ENCODE data around the gene ALDH3A2.

ALDH3A2 gene

DNA sequence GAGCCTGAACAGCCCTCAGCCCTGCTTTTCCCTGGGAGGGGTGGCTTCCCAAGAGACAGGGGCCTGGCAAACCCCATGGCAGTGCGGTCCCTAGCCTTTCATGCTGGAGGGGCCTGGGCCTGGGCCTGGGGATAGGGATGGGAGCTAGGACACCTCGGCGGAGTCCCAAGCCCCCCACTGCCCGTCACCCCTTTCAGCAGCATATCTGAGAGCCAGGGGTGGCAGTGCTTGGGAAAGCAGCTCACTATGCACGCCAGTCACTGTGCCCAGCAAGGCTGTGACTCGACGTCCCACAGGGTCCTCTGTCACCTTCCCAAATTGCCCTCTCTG, 68.4 kb downstream of the ALDH3A2 start:
- DNase-seq: no peak

DNA sequence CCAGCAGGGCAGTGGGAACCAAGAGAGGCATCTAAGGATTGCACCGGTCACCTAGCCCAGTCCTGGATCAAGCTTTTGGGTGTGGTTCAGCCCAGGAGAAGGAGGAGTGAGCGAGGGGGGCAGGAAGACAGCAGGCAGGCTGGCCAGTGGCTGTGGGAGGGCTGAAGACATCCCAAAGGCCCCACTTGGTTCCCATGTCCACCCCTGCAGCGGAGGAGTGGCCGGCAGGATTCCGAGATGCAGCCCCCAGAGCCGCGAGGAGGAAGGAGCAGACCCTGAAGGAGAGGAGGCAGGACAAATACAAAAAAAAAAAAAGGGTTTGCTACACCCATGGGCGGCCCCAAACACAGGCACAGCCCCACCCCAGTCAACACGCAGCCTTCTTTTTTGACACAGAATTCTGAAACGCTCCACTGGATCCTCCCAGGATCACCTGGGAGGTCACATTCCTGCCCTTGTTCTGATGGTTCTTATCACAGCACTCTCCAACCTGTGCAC, 68.9 kb downstream of the ALDH3A2 start:
- DNase-seq: no peak

GRCh38 chr17:19718041-19718612, 69.6 kb downstream of the ALDH3A2 start:
- no peak for DNase-seq

DNA sequence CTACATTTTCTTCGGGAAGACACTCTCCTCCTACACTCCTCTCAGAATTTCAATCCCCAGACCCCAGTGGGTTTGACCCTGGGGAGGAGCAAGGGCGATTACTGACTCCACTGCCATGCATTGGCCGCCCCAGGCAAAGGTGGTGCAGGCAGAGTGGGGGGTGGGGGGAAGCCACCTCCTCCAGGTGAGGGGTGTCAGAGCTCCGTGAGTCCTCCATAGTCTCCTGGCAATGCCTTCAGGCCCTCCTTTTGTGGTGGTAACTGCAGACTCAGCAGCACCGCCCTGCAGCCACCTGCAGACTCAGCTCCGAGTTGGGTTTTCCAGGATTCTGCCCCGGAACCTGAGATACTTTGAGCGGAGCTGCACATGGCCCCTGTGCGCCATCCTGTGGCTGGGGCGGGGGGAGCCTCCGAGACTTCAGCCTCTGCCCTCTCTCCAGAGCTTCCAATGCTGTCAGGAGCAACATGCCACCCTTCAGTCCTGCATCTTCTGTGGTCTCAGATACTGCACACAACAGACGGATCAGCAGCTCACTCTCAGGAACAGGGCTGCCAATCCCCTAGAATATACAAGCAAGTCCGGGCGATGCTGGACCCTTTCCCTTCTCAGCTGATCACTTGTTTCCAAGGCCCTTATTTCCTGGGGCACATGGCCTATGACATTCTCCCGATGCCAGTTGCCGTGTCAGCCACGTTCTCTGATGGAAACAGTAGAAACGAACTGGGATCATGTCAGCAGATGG, 70.2 kb downstream of the ALDH3A2 start:
- no peak for DNase-seq

DNA sequence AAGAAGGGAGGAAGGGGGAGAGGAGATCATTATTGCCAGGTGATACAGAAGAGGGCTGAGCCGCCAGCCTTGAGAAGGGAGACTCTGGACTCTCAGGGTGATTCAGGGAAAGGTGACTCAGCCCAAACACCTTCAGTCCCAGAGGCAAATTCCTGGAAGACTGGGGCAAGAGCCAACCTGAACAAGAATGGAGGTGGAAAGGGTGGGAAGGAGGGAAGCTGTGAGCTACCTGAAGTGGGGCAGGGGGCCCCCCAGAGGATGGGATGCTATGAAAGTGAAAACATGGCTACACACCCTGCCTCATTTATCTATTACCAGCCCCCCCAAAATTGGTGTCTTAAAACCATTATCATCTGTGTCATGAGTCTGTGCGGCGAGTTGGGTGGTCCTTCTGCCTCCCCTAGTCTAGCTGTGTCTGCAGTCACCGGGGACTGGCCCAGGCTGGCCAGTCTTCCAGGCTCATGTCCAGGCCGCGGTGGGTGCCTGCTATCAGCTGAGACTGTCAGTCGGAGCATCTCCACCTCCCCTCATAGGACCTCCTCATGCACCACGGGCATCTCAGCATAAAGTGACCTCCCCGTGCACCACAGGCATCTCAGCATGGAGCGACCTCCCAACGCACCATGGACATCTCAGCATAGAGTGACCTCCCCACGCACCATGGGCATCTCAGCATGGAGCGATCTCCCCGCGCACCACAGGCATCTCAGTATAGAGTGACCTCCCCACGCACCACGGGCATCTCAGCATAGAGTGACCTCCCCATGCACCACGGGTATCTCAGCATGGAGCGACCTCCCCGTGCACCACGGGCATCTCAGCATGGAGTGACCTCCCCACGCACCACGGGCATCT, 71.0 kb downstream of the ALDH3A2 start:
- DNase-seq: no peak

DNA sequence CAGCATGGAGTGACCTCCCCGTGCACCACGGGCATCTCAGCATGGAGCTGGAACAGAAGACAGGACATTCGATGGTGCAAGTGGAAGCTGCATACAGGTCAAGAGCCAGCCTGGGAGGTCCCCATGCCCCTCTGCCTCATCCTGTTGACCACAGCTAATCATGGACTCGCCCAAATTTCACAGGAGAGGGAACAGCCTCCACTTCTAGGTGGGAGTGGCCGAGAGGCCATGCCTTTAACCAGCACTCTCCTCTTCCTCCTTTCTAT, 71.6 kb downstream of the ALDH3A2 start:
- DNase-seq: no peak

DNA sequence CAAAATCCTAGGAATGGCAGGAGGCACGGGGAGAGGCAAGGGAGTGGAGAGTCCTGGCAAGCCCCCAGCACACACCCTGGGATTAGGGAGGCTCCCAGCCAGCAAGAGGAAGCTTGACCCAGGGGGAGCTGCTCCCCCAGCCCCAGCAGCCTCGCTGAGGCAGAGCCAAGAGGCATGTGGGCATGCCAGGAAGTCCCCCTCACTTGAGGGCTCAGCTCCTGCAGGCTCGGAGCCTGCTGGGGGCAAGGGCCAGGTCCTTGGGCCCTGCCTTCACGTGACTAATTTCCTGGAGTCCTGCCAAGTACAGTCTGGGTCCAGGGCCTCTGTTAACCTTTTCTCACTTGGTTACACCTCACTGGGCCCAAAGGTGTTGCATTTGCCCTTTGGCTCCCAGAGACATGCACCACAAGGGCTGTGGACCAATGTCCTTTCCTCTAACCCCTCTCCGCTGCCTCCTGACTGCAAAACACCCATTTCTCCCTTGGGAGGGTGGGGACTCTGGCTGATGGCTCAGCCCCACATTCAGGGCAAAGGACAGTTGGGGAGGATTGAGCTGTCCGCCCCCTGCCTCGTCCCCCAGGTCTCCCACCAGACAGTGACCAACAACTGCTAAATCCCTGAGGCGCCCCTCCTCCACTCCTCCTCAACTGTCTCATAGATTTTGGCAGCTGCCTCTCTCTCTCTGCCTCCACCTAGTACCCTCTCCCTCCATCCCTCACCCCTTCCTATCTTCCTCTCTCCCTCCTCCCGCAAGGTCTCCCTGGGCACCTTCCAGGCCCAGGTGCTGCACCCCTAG, 72.3 kb downstream of the ALDH3A2 start:
- DNase-seq: no peak

DNA sequence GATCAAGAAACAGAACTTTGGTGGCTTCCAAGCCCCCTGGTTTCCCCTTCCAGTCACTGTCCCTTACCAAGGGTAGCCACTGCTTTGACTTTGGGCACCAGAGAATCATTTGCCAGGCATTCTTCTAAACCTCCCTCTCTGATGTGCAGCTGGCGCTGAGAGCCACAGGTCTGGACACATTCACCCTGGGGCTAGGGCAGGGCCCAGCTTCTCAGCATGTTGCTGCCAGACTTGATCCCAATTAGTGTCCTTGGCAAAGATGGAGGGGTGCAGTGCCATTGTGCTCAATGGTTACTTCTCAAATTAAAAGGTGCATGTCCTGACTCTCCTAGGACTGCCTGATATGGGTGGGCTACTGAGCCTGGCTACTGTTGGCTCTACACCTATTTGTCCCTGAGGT, 75.4 kb downstream of the ALDH3A2 start:
- no peak for DNase-seq

DNA sequence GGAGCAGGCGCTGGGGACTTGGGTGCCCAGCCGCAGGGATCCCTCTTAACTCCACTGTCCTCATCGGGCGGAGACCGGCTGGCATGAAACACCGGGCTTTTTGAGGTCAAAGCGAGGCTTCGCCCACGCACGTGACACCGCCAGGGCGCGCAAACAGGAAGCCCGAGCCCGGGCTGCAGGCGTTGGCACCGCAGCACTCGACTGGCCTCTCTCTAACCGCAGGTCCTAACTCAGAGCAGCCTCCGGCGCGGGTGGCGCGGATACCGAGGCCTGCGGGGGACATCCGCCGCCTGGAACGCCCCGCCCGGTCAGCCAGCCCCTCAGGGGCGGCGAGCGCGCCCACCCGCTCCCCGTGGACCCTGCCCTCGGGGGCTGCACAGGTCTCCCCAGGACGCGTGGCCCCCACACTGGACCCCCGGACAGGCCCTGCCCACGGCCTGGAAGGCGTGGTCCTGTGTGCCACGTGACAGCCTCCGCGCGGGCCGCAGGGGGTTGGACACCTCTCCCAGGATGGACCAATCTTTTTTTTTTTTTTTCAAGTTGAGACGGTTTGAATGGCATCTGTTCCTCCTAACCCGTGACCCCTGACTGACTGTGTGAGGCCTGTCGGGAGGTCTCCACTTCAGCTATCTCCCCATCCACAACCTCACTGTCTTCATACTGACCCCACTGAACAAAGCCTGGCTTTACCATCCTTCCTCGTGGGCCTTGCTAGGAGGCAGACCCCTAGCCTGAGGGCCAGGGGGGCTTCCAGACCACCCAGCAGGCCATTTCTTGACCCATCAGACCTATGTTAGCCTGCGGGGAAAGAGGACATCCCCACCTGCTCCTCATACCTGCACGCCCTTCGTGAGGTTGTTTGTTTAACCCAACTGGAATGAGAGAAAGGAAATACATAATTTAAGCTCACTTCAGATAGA, 76.2 kb downstream of the ALDH3A2 start:
- DNase-seq: no peak

- DNase-seq: no peak
These were observed 76.9 kb downstream of the ALDH3A2 start for GRCh38 chr17:19725486-19725885.

GRCh38 chr17:19726631-19727376, 78.3 kb downstream of the ALDH3A2 start:
- DNase-seq: no peak

All from NCI-H2171 (cell line).